Natural killer cell (primary cell): Measurements from ENCODE around the gene TMBIM6. TPM values are rescaled to one million over a fixed set of nuclear protein-coding genes. Genes with fewer than 3 reads are reported as not detected.

ENCODE experiments used
- ATAC-seq, 3 donors: fragments of 150-1000 bp in 2 of 3; fragments of 200-7000 bp in 1 of 3; cut with Tn5 transposase; 1 replicate in 1 of 3; 2 replicates in 2 of 3; pipeline ENCODE4 v1.10.0; 2021; ENCODE audit warnings: mild to moderate bottlenecking in 2 of 3, moderate library complexity in 2 of 3
- DNase-seq, 2 donors: peaks; one replicate each; pipeline versions ENCODE4 v3.0.0 to v3.0.0-alpha.2; 2013 to 2021; ENCODE audit warnings: mixed read lengths in 1 of 2
- H3K27ac ChIP-seq: one replicate; pipeline ENCODE4 v1.5.1; 2013; ENCODE audit warnings: mild to moderate bottlenecking, low read length
- H3K27me3 ChIP-seq: one replicate; pipeline ENCODE4 v1.6.1; 2013; ENCODE audit warnings: low read length; ENCODE audit not compliant: control insufficient read depth, insufficient read depth
- H3K36me3 ChIP-seq: one replicate; pipeline ENCODE4 v1.6.1; 2013; ENCODE audit warnings: low read length; ENCODE audit not compliant: control insufficient read depth, insufficient read depth
- H3K4me1 ChIP-seq: one replicate; pipeline ENCODE4 v1.6.1; 2013; ENCODE audit warnings: low read length; ENCODE audit not compliant: control insufficient read depth, insufficient read depth
- H3K4me3 ChIP-seq: one replicate; pipeline ENCODE4 v1.5.1; 2013; ENCODE audit warnings: low read length
- H3K9me3 ChIP-seq: one replicate; pipeline ENCODE4 v1.6.1; 2013; ENCODE audit warnings: low read length; ENCODE audit not compliant: control insufficient read depth, insufficient read depth
- H3K27ac Mint-ChIP-seq, 2 donors: one replicate each; pipeline ENCODE4 v1.8.0; 2022; ENCODE audit warnings: mild to moderate bottlenecking in 2 of 2, mixed read lengths in 2 of 2, moderate library complexity in 1 of 2
- H3K27me3 Mint-ChIP-seq, 2 donors: one replicate each; pipeline ENCODE4 v1.8.0; 2022; ENCODE audit warnings: low read depth in 2 of 2, mixed read lengths in 2 of 2
- H3K36me3 Mint-ChIP-seq: one replicate; pipeline ENCODE4 v1.8.0; 2022; ENCODE audit warnings: mixed read lengths
- H3K4me1 Mint-ChIP-seq, 2 donors: one replicate each; pipeline ENCODE4 v1.8.0; 2022; ENCODE audit warnings: mixed read lengths in 2 of 2
- H3K4me3 Mint-ChIP-seq: one replicate; pipeline ENCODE4 v1.8.0; 2022; ENCODE audit warnings: mild to moderate bottlenecking, moderate library complexity, mixed read lengths
- H3K9me3 Mint-ChIP-seq, 2 donors: one replicate each; pipeline ENCODE4 v1.8.0; 2022; ENCODE audit warnings: mixed read lengths in 2 of 2
- CTCF ChIP-seq: fragments of 200-600 bp; IDR thresholded peaks from one replicate; pipeline ENCODE4 v1.8.0; 2022; ENCODE audit warnings: antibody characterized with exemption
- WGBS: methylation state at CpG from one replicate; pipeline ENCODE4 v1.1.7; 2013; ENCODE audit warnings: missing lambda C conversion rate; ENCODE audit not compliant: insufficient coverage; 5-methylcytosine and 5-hydroxymethylcytosine counted together
- intact Hi-C: fragments of 100-400 bp; cut with micrococcal nuclease; formaldehyde crosslinking; loops from one replicate; pipeline ENCODE4 v1.14.2; 2022
- total RNA-seq, 4 donors: library from RNA; stranded (reverse); fragments of 120-200 nt in 1 of 4; gene quantifications; one replicate each; pipeline versions ENCODE4 v1.2.3 to v1.2.4, GENCODE V29; 2013 to 2022

Gene TMBIM6
- total RNA-seq, 3 donors from 2014 or later (not counting 1 experiment from before 2014, with no cell fraction given): 326 to 375 (median 366) TPM

- Histone ChIP-seq H3K27me3 (no peaks in the 10 kb centered on the region), H3K4me1 (no peaks in the 10 kb centered on the region), H3K4me3 (no peak overlapping the region), H3K9me3 (no peaks in the 10 kb centered on the region), H3K36me3 (no peaks in the 10 kb centered on the region), H3K27ac (no peak overlapping the region)
- no peaks in the 10 kb centered on the region for H3K36me3 Mint-ChIP-seq
- no peak overlapping the region for H3K4me3 Mint-ChIP-seq
- H3K4me1 Mint-ChIP-seq: no peaks in the 10 kb centered on the region
- 73% methylated on average over 22 of the region's 22 CpGs for WGBS
- intact Hi-C loops: no loop called here
- no peak for TF ChIP-seq CTCF
- ATAC-seq (no peak), DNase-seq (no peak)
- peaks cover 0 to 3% of the 10 kb centered on the region in 2 donors for H3K9me3 Mint-ChIP-seq
- H3K27me3 Mint-ChIP-seq: no peaks in the 10 kb centered on the region
- no peak overlapping the region for H3K27ac Mint-ChIP-seq
Observed at GRCh38 chr12:49790741-49791555, 49.6 kb downstream of the TMBIM6 start.

- no peak for ATAC-seq
Observed at GRCh38 chr12:49791700-49792099, 50.3 kb downstream of the TMBIM6 start.

GRCh38 chr12:49792181-49792970, 51.0 kb downstream of the TMBIM6 start:
- ATAC-seq (peak in 1 of 3 donors; percentile 13), DNase-seq (no peak)
- Mint-ChIP-seq H3K4me1 (no peaks in the 10 kb centered on the region), H3K36me3 (no peaks in the 10 kb centered on the region), H3K4me3 (no peak overlapping the region), H3K9me3 (peaks cover 0 to 3% of the 10 kb centered on the region in 2 donors), H3K27me3 (no peaks in the 10 kb centered on the region), H3K27ac (no peak overlapping the region)
- 96% methylated on average over 18 of the region's 20 CpGs for WGBS
- H3K36me3 ChIP-seq: peaks cover 6% of the 10 kb centered on the region
- H3K27ac ChIP-seq: no peak overlapping the region
- H3K27me3 ChIP-seq: no peaks in the 10 kb centered on the region
- no peak for TF ChIP-seq CTCF
- H3K9me3 ChIP-seq: no peaks in the 10 kb centered on the region
- no peaks in the 10 kb centered on the region for H3K4me1 ChIP-seq
- no peak overlapping the region for H3K4me3 ChIP-seq
- intact Hi-C loops: no loop called here

More at GRCh38 chr12:49791700-49792099, 50.3 kb downstream of the TMBIM6 start:
- H3K27me3 Mint-ChIP-seq: no peaks in the 10 kb centered on the region
- Histone ChIP-seq H3K9me3 (no peaks in the 10 kb centered on the region), H3K27me3 (no peaks in the 10 kb centered on the region), H3K4me3 (no peak overlapping the region), H3K4me1 (no peaks in the 10 kb centered on the region), H3K27ac (no peak overlapping the region), H3K36me3 (peaks cover 2% of the 10 kb centered on the region)
- H3K4me1 Mint-ChIP-seq: no peaks in the 10 kb centered on the region
- 93% methylated on average over 23 of the region's 23 CpGs for WGBS
- no peak overlapping the region for H3K4me3 Mint-ChIP-seq
- DNase-seq: no peak
- H3K36me3 Mint-ChIP-seq: no peaks in the 10 kb centered on the region
- no peak for TF ChIP-seq CTCF
- peaks cover 0 to 3% of the 10 kb centered on the region in 2 donors for H3K9me3 Mint-ChIP-seq
- H3K27ac Mint-ChIP-seq: no peak overlapping the region
- intact Hi-C loops: no loop called here
